ENCODE data around the gene RACGAP1.

- TF ChIP-seq CTCF (IDR thresholded peaks at IDR 0.05; ENCODE audit: insufficient read depth, low read length) (no peak), POLR2AphosphoS5 (IDR thresholded peaks at IDR 0.05; ENCODE audit: low read depth) (no peak), REST (IDR thresholded peaks at IDR 0.05; ENCODE audit: insufficient replicate concordance, low read depth) (no peak)
Measured at GRCh38 chr12:49944718-49945117, 80.6 kb downstream of the RACGAP1 start.

Measured in HL-60 (cell line).